ENCODE measurements around the gene FGFBP3. TPM values are rescaled to one million over a fixed set of nuclear protein-coding genes. Genes with fewer than 3 reads are reported as not detected.

The FGFBP3 gene
- total RNA-seq, 1 donor from 2014 or later, result 3.1 TPM

DNA sequence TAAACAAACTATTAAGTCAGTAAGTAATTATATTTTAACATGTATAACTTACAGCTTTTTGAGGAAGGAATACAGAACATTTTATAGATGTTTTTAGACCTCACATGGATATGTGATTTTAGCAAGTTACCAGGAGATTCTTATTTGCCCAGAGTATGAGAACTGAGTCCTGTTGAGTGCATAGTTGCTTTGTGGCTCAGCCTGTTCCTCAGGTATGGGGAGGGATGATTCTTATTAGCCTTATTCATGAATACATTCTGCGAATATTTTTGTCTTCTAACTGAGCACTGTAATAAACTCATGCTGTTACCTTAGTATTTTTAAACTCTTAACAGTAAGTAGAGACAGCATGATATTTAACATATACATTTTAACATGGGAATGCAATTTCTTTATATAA, 32.1 kb upstream of the FGFBP3 start:
- TF ChIP-seq, protein P1, sequence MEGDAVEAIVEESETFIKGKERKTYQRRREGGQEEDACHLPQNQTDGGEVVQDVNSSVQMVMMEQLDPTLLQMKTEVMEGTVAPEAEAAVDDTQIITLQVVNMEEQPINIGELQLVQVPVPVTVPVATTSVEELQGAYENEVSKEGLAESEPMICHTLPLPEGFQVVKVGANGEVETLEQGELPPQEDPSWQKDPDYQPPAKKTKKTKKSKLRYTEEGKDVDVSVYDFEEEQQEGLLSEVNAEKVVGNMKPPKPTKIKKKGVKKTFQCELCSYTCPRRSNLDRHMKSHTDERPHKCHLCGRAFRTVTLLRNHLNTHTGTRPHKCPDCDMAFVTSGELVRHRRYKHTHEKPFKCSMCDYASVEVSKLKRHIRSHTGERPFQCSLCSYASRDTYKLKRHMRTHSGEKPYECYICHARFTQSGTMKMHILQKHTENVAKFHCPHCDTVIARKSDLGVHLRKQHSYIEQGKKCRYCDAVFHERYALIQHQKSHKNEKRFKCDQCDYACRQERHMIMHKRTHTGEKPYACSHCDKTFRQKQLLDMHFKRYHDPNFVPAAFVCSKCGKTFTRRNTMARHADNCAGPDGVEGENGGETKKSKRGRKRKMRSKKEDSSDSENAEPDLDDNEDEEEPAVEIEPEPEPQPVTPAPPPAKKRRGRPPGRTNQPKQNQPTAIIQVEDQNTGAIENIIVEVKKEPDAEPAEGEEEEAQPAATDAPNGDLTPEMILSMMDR (IDR thresholded peaks at IDR 0.05), result no peak
- Mint-ChIP-seq H3K9me3 (ENCODE audit: unreplicated experiment) (no peaks in the 10 kb centered on the region), H3K27me3 (ENCODE audit: unreplicated experiment) (no peaks in the 10 kb centered on the region), H3K4me3 (ENCODE audit: unreplicated experiment) (no peak overlapping the region), H3K27ac (ENCODE audit: unreplicated experiment) (no peak overlapping the region), H3K36me3 (ENCODE audit: unreplicated experiment) (peaks cover 29% of the 10 kb centered on the region), H3K4me1 (ENCODE audit: unreplicated experiment) (no peaks in the 10 kb centered on the region)
- DNase-seq (ENCODE audit: extremely low spot score, unreplicated experiment), result no peak

DNA sequence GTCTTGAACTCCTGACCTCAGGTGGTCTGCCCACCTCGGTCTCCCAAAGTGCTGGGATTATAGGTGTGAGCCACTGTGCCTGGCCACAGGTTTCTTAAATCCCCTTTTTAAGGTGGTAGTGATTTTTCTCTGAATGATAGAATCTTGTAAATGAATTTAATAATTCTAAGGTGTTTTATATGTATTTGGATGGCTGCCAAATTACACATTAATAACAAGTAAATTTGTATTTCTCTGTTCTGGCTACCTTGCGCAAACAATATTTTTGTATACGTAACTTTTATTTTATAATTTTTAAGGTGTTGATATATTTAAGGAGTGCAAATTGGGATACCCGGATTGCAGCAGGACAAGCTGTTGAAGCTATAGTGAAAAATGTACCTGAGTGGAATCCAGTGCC, 30.4 kb upstream of the FGFBP3 start:
- Mint-ChIP-seq H3K27me3 (ENCODE audit: unreplicated experiment) (no peaks in the 10 kb centered on the region), H3K27ac (ENCODE audit: unreplicated experiment) (no peak overlapping the region), H3K36me3 (ENCODE audit: unreplicated experiment) (peaks cover 34% of the 10 kb centered on the region), H3K9me3 (ENCODE audit: unreplicated experiment) (peaks cover 4% of the 10 kb centered on the region), H3K4me3 (ENCODE audit: unreplicated experiment) (no peak overlapping the region), H3K4me1 (ENCODE audit: unreplicated experiment) (no peaks in the 10 kb centered on the region)
- DNase-seq (ENCODE audit: extremely low spot score, unreplicated experiment), result no peak
- TF ChIP-seq, protein P1 (IDR thresholded peaks at IDR 0.05), result no peak

DNA sequence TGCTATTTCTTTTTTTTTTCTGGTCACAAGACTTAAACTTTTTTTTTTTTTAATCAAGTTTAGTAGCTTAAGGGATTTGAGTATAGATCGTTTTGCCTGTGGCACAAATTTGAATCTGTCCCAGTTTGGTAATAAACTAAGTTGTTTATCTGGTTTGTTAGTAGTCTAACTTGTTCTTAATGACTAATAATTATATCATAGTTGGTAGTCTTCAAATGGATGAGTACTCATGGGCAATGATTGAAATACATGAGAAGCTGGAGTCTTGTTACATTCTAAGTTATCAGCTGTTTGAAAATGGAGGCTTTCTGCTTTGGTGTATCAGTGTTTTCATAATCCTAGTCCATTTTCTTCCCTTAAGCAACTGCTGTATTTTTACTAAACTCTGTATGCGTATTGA, 26.6 kb upstream of the FGFBP3 start:
- TF ChIP-seq, protein P1 (IDR thresholded peaks at IDR 0.05), result no peak
- Mint-ChIP-seq H3K27ac (ENCODE audit: unreplicated experiment) (no peak overlapping the region), H3K4me1 (ENCODE audit: unreplicated experiment) (peaks cover 10% of the 10 kb centered on the region), H3K4me3 (ENCODE audit: unreplicated experiment) (no peak overlapping the region), H3K9me3 (ENCODE audit: unreplicated experiment) (peaks cover 4% of the 10 kb centered on the region), H3K36me3 (ENCODE audit: unreplicated experiment) (peaks cover 35% of the 10 kb centered on the region), H3K27me3 (ENCODE audit: unreplicated experiment) (no peaks in the 10 kb centered on the region)
- DNase-seq (ENCODE audit: extremely low spot score, unreplicated experiment), result no peak

DNA sequence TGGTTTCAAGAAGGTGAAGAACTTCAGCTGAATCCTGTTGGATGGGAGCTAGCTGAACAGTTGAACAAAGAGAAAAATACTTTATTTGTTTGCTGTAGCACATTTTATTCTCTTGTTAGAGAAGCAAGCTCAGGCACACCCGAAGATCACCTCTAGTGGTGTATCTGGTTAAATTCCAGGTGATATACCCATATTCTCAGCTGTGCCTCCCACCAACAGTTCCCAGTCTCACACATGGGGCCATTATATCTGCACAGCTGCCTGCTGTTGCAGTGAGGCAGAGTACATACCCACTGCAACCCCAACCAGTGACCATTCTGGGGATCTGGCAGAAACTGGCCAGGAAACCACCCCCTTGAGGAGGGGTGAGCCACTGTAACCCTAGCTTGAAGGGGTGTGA, 23.5 kb upstream of the FGFBP3 start:
- H3K27ac Mint-ChIP-seq (ENCODE audit: unreplicated experiment), result no peak overlapping the region
- no peaks in the 10 kb centered on the region for H3K27me3 Mint-ChIP-seq (ENCODE audit: unreplicated experiment)
- DNase-seq (ENCODE audit: extremely low spot score, unreplicated experiment), result no peak
- peaks cover 30% of the 10 kb centered on the region for H3K36me3 Mint-ChIP-seq (ENCODE audit: unreplicated experiment)
- peaks cover 4% of the 10 kb centered on the region for H3K9me3 Mint-ChIP-seq (ENCODE audit: unreplicated experiment)
- H3K4me3 Mint-ChIP-seq (ENCODE audit: unreplicated experiment), result no peak overlapping the region
- peaks cover 21% of the 10 kb centered on the region for H3K4me1 Mint-ChIP-seq (ENCODE audit: unreplicated experiment)
- TF ChIP-seq, protein P1 (IDR thresholded peaks at IDR 0.05), result no peak

DNA sequence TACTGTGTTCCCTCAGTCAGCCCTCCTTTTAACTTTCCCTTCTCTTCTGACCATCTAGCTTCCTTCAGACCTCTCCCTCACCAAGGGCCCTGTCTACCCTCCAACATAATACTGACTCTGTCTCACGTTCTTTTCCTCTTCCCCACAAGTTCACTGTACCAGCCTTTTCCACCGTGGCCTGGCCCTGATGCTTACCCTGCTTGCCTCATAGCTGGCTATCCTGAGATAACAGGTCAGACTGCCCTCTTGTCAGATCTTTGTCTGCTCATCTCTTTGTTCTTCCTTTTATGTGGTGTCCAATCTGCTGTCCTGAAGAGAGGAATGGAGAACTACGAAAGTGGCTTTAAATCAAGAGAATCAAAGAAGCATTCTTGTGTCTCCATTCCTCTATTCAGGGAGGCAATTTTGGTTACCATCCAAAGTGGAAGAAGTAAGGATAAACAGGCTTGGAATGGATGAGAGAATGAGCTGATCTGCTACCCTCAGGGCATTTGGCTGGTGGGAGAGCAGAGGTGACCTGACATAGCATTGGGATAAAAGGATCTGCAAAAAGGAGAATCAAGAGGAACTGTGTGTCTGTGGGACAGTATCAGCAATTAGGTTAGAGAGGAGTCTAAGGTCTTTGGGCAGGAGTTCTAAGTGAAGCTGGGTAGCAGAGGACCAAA, 22.4 kb upstream of the FGFBP3 start:
- Mint-ChIP-seq H3K27ac (ENCODE audit: unreplicated experiment) (peak overlapping the region; percentile 43), H3K27me3 (ENCODE audit: unreplicated experiment) (no peaks in the 10 kb centered on the region), H3K36me3 (ENCODE audit: unreplicated experiment) (peaks cover 22% of the 10 kb centered on the region), H3K9me3 (ENCODE audit: unreplicated experiment) (peaks cover 4% of the 10 kb centered on the region), H3K4me1 (ENCODE audit: unreplicated experiment) (peaks cover 25% of the 10 kb centered on the region), H3K4me3 (ENCODE audit: unreplicated experiment) (no peak overlapping the region)
- TF ChIP-seq, protein P1 (IDR thresholded peaks at IDR 0.05), result no peak
- no peak for DNase-seq (ENCODE audit: extremely low spot score, unreplicated experiment)
